HFF-Myc (cell line): ENCODE data around the gene ANKEF1.

Experiments used
- DNase-seq: peaks from one replicate; pipeline ENCODE4 v3.0.0-alpha.2; 2011; ENCODE audit warnings: low read depth; ENCODE audit errors: extremely low read depth
- H3K4me3 ChIP-seq: replicated peaks from 2 replicates; pipeline ENCODE4 v1.5.1; 2011; ENCODE audit warnings: low read depth, mild to moderate bottlenecking, control low read depth, low read length
- CTCF ChIP-seq: IDR thresholded peaks from 2 replicates; pipeline ENCODE4 v1.5.1; 2012; ENCODE audit warnings: mild to moderate bottlenecking, low read depth, low read length, control low read depth; ENCODE audit errors: missing control alignments

The ANKEF1 gene

GRCh38 chr20:10006447-10007090 is 28.2 kb upstream of the ANKEF1 start:
- no peak for TF ChIP-seq CTCF
- DNase-seq = no peak

DNA sequence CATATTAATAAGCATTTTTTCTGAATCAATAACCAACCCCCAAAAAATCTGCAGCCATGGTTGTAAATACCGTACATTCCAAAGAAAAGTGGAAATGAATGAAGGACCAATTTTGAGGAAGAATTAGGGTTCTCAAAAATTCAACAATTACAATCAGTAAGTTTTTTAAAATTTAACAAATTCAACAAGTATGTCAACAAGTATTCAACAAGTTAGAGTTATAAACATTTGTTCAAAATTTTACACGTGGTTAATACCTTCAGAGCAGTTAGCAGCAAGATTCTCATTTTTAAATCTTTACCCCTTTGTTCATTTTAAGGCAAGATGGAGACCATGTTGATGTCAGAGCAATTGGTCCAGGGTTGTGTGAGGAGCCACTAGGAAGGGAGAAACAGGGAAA is 27.6 kb upstream of the ANKEF1 start:
- DNase-seq = no peak
- no peak overlapping the region for H3K4me3 ChIP-seq
- no peak for TF ChIP-seq CTCF

More at GRCh38 chr20:10006447-10007090, 28.2 kb upstream of the ANKEF1 start:
- no peak overlapping the region for H3K4me3 ChIP-seq

- no peak overlapping the region for H3K4me3 ChIP-seq
- DNase-seq = no peak
- TF ChIP-seq CTCF = no peak
These were observed 27.0 kb upstream of the ANKEF1 start for GRCh38 chr20:10007747-10008146.

DNA sequence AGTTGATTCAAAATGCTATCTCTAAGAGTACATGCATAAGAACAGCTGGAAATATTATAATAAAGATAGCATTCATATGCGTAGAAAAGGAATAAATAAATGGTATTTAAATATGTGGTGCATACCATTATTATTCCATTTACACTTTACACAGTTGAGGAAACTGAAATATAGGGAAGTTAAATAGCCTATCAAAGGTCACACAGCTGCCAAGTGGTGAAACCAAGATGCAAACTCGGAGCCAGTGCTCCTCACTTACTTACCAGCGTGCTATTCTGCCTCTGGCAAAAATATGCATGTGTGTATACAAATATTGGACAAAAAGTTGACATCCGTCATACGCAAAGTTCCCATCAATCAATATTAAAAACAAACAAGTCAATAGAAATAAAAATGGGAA is 22.3 kb upstream of the ANKEF1 start:
- no peak overlapping the region for H3K4me3 ChIP-seq
- TF ChIP-seq CTCF = no peak
- DNase-seq = no peak

DNA sequence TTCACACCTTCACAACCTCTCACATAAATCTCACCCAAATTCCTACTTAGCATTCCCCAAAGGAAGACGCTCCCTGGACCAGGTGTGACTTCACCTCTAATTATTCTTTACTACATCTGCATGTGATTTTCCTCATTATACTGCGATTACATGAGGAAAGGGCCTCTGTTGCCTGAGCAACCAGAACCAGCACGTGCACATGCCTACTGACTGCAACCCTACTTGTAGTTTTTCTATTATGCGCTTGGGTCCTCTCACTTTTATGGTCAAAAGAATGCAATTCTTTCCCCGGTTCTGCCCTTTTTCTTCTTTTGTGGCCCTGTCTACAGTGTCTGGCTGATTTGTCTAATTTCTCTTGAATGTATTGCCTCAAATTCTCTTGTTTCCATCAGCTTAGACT is 20.4 kb upstream of the ANKEF1 start:
- H3K4me3 ChIP-seq = no peak overlapping the region
- no peak for DNase-seq
- TF ChIP-seq CTCF = no peak

DNA sequence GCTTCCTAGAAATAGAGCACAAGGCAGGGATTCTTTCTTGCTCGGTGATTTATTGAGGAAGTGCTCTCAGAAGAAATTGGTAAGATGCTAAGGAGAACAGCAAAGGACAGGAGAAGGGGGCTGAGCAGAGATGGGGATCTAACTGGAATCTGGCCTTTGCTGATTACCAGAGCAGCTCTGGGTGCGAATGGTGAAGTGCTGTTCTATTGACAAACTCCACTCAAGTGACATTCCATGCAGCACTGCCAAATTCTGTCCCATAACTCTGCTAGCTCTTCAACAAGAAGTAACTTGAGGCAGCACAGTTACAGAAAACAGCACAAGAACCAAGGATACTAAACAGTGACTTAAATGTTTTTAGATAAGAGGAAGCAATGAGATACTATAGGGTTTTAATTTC is 13.8 kb upstream of the ANKEF1 start:
- H3K4me3 ChIP-seq = no peak overlapping the region
- TF ChIP-seq CTCF = no peak
- DNase-seq = no peak

- H3K4me3 ChIP-seq = no peak overlapping the region
- no peak for TF ChIP-seq CTCF
- DNase-seq = no peak
These were observed 12.2 kb upstream of the ANKEF1 start for GRCh38 chr20:10022625-10023024.
